Psoas muscle (tissue), 8 donors: ENCODE data around the gene TTC29. TPM values are rescaled to one million over a fixed set of nuclear protein-coding genes. Genes with fewer than 3 reads are reported as not detected.

Experiments
- ATAC-seq, 4 donors: fragments of 200-7000 bp; cut with Tn5 transposase; one replicate each; pipeline ENCODE4 v1.9.1; 2020; ENCODE audit warnings: moderate library complexity in 3 of 4, mild to moderate bottlenecking in 2 of 4
- DNase-seq, 2 donors: peaks; one replicate each; pipeline ENCODE4 v3.0.0-alpha.2; 2020
- H3K27ac ChIP-seq: fragments of 200-600 bp; one replicate; pipeline ENCODE4 v1.8.0; 2022
- H3K27me3 ChIP-seq, 3 donors: fragments of 200-600 bp in 1 of 3; one replicate each; pipeline versions ENCODE4 v1.6.1 to v1.8.0; 2013 to 2022; ENCODE audit warnings: low read length in 2 of 3, mild to moderate bottlenecking in 2 of 3, moderate library complexity in 1 of 3; ENCODE audit not compliant: insufficient read depth in 3 of 3
- H3K36me3 ChIP-seq, 2 donors: fragments of 200-600 bp in 1 of 2; one replicate each; pipeline versions ENCODE4 v1.6.1 to v1.8.0; 2013 to 2022; ENCODE audit warnings: low read depth in 1 of 2, mild to moderate bottlenecking in 1 of 2, moderate library complexity in 1 of 2; ENCODE audit not compliant: insufficient read depth in 1 of 2
- H3K4me1 ChIP-seq: fragments of 200-600 bp; one replicate; pipeline ENCODE4 v1.8.0; 2022
- H3K4me3 ChIP-seq: fragments of 200-600 bp; one replicate; pipeline ENCODE4 v1.8.0; 2022; ENCODE audit warnings: mild to moderate bottlenecking
- H3K9me3 ChIP-seq: fragments of 200-600 bp; one replicate; pipeline ENCODE4 v1.8.0; 2022
- WGBS, 3 donors: extraction: QIAGEN DNeasy Blood & Tissue Kit; methylation state at CpG; one replicate each; pipeline versions ENCODE4 v1.1.6 to v1.1.7; 2013; 5-methylcytosine and 5-hydroxymethylcytosine counted together
- intact Hi-C, 2 donors: fragments of 100-400 bp; cut with DNase I; formaldehyde crosslinking; loops; one replicate each; pipeline versions ENCODE4 v1.11.0 to v1.14.2; 2022
- polyA plus RNA-seq, 3 donors: library from polyadenylated mRNA; stranded (reverse); fragments of 200-250 nt; gene quantifications; one replicate each; pipeline ENCODE4 v1.2.3, GENCODE V29; 2013
- total RNA-seq, 4 donors: library from RNA; stranded (reverse); fragmentation: NEBNext Ultra II Directional in 2 of 4; extraction: Animal tissue kit (Norgen Biotek cat#: 25700) in 2 of 4; gene quantifications; one replicate each; pipeline versions ENCODE4 v1.2.1 to v1.2.4, GENCODE V29; 2021 to 2023
- TF ChIP-seq, protein P1 (sequence below): fragments of 200-600 bp; IDR thresholded peaks from one replicate; pipeline ENCODE4 v1.8.0; 2022; ENCODE audit warnings: antibody characterized with exemption
- donor health status: healthy with polysubstance abuse.
- donor health status: DM: no; HTN: no; CAD: no; lungs with moderate emphysema.
- donor health status: Bipolar disorder and iron deficiency.
- donor health status: healthy.
- donor health status: DM: yes; HTN: yes; CAD: no.
- donor health status: DM: no; HTN: no; CAD: no.
- donor health status: DM: no; HTN: no; CAD: no.
- donor health status: DM: yes; HTN: yes; CAD: no.

TTC29 gene
- total and polyA plus RNA-seq, 7 donors = 0.03 TPM; not detected in 6

DNA sequence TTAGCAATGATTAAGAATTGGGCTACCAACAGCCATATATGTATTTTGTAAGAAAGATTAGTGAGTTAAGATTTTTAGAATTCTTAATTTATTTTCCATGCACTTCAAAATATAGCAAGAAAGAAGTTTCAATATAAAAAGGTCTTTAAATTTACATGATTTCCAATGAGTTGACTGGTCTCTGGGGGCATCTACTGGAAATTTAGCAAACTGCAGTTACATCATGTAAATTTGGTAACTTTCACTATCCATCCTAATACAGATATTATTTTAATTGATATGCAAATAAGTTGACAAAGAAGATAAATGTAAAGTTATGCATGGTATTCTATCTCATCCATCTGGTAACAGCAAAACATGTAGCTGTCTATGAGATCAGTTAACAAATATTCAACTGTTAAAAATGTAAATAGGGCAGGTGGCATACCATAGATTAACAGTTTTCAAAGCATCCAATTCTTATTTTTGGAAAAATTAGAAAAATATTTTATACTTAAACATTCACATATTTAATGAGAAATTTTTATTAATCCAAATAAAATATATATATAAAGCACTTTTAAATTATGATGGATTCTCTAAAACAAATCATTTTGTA lies 29.1 kb downstream of the TTC29 start:
- TF ChIP-seq, protein P1, sequence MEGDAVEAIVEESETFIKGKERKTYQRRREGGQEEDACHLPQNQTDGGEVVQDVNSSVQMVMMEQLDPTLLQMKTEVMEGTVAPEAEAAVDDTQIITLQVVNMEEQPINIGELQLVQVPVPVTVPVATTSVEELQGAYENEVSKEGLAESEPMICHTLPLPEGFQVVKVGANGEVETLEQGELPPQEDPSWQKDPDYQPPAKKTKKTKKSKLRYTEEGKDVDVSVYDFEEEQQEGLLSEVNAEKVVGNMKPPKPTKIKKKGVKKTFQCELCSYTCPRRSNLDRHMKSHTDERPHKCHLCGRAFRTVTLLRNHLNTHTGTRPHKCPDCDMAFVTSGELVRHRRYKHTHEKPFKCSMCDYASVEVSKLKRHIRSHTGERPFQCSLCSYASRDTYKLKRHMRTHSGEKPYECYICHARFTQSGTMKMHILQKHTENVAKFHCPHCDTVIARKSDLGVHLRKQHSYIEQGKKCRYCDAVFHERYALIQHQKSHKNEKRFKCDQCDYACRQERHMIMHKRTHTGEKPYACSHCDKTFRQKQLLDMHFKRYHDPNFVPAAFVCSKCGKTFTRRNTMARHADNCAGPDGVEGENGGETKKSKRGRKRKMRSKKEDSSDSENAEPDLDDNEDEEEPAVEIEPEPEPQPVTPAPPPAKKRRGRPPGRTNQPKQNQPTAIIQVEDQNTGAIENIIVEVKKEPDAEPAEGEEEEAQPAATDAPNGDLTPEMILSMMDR = peak; percentile 73
- H3K27ac ChIP-seq = no peak overlapping the region
- H3K27me3 ChIP-seq = no peaks in the 10 kb centered on the region
- H3K4me3 ChIP-seq = no peak overlapping the region
- H3K36me3 ChIP-seq = no peaks in the 10 kb centered on the region
- ATAC-seq (no peak), DNase-seq (no peak)
- intact Hi-C loops = loop anchor here (5.0 to 10.0 kb wide), 3 partner anchors 572 to 819 kb away; no protein-coding TSS in a partner anchor
- H3K4me1 ChIP-seq = no peaks in the 10 kb centered on the region
- H3K9me3 ChIP-seq = no peaks in the 10 kb centered on the region

DNA sequence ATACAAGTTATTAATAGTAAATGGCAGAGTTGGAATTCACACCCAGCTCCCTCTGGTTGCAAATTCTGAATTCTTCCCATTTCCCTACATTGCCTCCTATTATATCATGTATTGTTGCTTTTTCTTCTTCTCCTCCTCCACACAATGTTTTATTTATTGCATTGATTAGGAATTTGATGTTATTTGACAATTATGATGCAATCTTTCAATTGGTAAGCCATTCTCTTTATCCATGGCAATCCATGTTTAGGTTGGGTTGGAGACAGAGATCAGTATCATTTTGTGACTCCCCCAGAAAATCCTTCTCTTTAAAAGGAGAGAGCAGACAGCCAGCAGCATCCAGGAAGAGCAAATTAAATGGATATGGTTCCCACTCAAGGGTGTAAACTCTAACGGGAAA lies 30.5 kb downstream of the TTC29 start:
- Histone ChIP-seq H3K27ac (no peak overlapping the region), H3K27me3 (no peaks in the 10 kb centered on the region), H3K36me3 (no peaks in the 10 kb centered on the region), H3K4me1 (no peaks in the 10 kb centered on the region), H3K4me3 (no peak overlapping the region), H3K9me3 (no peaks in the 10 kb centered on the region)
- 26 to 42% (median 33%) methylated on average over 1 of the region's 1 CpG for WGBS, 3 donors
- TF ChIP-seq, protein P1 = no peak
- ATAC-seq (no peak), DNase-seq (no peak)
- intact Hi-C loops = loop anchor here (5.0 to 10.0 kb wide), 3 partner anchors 570 to 818 kb away; no protein-coding TSS in a partner anchor

DNA sequence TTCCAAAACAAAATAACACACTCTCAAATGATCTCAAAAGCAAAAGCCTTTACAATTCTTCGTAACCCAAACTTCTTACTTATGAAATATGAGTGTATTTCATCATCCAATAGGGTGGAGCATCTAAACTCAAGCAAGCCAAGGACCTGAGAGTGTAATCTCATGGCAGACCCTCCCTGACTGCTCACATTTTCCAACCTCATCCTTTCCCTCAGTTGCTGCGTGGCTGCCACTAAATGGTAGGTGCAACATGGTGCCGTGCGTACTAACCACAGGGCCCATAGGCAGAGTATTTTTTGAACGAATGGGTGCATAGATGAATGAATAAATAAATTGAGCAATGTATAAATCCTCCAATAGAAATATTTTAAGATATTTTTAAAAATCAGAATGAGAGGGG lies 45.4 kb downstream of the TTC29 start:
- TF ChIP-seq, protein P1 = no peak
- no peaks in the 10 kb centered on the region for H3K4me1 ChIP-seq
- ATAC-seq (no peak), DNase-seq (no peak)
- H3K36me3 ChIP-seq = no peaks in the 10 kb centered on the region
- no peaks in the 10 kb centered on the region for H3K9me3 ChIP-seq
- WGBS, 3 donors = 93 to 95% (median 93%) methylated on average over 5 of the region's 5 CpGs
- no peak overlapping the region for H3K4me3 ChIP-seq
- H3K27ac ChIP-seq = no peak overlapping the region
- no peaks in the 10 kb centered on the region for H3K27me3 ChIP-seq
- intact Hi-C loops = no loop called here

- Histone ChIP-seq H3K4me1 (no peaks in the 10 kb centered on the region), H3K27ac (no peak overlapping the region), H3K9me3 (no peaks in the 10 kb centered on the region), H3K4me3 (no peak overlapping the region), H3K36me3 (no peaks in the 10 kb centered on the region), H3K27me3 (no peaks in the 10 kb centered on the region)
- DNase-seq = no peak
- TF ChIP-seq, protein P1 = no peak
- WGBS, 3 donors = 51 to 82% (median 73%) methylated on average over 3 of the region's 3 CpGs
- intact Hi-C loops = no loop called here
- ATAC-seq = no peak
These were observed 55.4 kb downstream of the TTC29 start for GRCh38 chr4:146890301-146890700.

- Histone ChIP-seq H3K9me3 (no peaks in the 10 kb centered on the region), H3K27ac (no peak overlapping the region), H3K36me3 (no peaks in the 10 kb centered on the region), H3K4me3 (no peak overlapping the region), H3K4me1 (no peaks in the 10 kb centered on the region), H3K27me3 (no peaks in the 10 kb centered on the region)
- DNase-seq (no peak), ATAC-seq (no peak)
- WGBS, 3 donors = 69 to 78% (median 76%) methylated on average over 3 of the region's 3 CpGs
- TF ChIP-seq, protein P1 = no peak
- intact Hi-C loops = no loop called here
These were observed 62.6 kb downstream of the TTC29 start for GRCh38 chr4:146883070-146883469.
